ENCODE results near the gene SLC25A21.

DNA sequence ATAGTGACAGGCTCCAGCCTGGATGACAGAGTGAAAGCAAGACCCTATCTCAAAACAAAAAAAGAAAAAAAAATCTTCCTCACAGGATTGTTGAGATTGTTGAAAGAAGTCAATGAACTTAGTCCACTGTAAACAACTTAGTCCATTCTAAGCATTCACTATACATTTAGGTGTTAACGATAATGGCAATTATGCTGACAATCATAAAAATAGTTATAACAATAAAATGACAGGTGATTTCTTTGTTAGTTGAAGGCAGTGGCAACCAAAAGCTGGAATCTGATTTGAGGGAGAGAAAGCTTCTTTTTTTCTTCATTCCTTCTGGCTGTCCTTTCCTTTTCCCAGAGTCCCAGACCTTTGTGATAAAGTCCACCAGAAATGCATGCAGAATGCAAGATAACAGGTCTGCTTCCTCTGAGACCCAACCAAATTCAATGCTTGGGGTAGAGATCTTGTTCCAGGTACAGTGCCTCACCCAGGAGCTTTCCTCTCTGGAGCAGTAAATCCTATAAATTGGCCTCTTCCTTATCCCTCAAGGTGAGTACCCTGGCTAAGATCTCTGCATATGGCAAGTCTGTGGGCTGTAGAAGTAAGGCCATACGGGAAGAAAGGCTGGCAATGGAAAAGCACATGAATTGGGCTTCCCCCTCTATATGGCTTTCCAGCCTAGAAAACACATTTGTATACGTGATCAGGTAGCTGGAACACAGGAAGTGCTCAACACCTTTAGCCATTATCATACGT, 458.3 kb downstream of the SLC25A21 start:
- TF ChIP-seq, protein P1, sequence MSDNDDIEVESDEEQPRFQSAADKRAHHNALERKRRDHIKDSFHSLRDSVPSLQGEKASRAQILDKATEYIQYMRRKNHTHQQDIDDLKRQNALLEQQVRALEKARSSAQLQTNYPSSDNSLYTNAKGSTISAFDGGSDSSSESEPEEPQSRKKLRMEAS (IDR thresholded peaks at IDR 0.05) = no peak
- no peak for TF ChIP-seq TCF12 (IDR thresholded peaks at IDR 0.05; ENCODE audit: low read depth)
- no peak for TF ChIP-seq TAF1 (IDR thresholded peaks at IDR 0.05; ENCODE audit: low read depth)
- no peak for TF ChIP-seq FOXM1 (IDR thresholded peaks at IDR 0.05; ENCODE audit: borderline replicate concordance, low read depth)
- TF ChIP-seq, protein P2, sequence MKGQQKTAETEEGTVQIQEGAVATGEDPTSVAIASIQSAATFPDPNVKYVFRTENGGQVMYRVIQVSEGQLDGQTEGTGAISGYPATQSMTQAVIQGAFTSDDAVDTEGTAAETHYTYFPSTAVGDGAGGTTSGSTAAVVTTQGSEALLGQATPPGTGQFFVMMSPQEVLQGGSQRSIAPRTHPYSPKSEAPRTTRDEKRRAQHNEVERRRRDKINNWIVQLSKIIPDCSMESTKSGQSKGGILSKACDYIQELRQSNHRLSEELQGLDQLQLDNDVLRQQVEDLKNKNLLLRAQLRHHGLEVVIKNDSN (IDR thresholded peaks at IDR 0.05) = no peak
- TF ChIP-seq EP300 (IDR thresholded peaks at IDR 0.05; ENCODE audit: borderline replicate concordance) = no peak
- TF ChIP-seq CEBPB (IDR thresholded peaks at IDR 0.05) = no peak
- TF ChIP-seq RAD21 (IDR thresholded peaks at IDR 0.05; ENCODE audit: low read depth) = no peak
- TF ChIP-seq TEAD4 (IDR thresholded peaks at IDR 0.05) = no peak
- no peak for TF ChIP-seq NFIC (IDR thresholded peaks at IDR 0.05)
